ENCODE measurements around the gene HOXD13. TPM values are rescaled to one million over a fixed set of nuclear protein-coding genes. Genes with fewer than 3 reads are reported as not detected.

HOXD13 gene
- total RNA-seq, 1 donor from 2014 or later = not detected

- ATAC-seq (no peak), DNase-seq (ENCODE audit: low spot score) (no peak)
Measured at GRCh38 chr2:176130147-176130956, 37.8 kb downstream of the HOXD13 start.

GRCh38 chr2:176130957-176131847, 38.7 kb downstream of the HOXD13 start:
- DNase-seq (ENCODE audit: low spot score) (no peak), ATAC-seq (no peak)

GRCh38 chr2:176131848-176132158, 39.3 kb downstream of the HOXD13 start:
- no peak for ATAC-seq
- no peak for DNase-seq (ENCODE audit: low spot score)

GRCh38 chr2:176132205-176133171, 40.0 kb downstream of the HOXD13 start:
- DNase-seq (ENCODE audit: low spot score) (no peak), ATAC-seq (no peak)

GRCh38 chr2:176133389-176133788, 40.9 kb downstream of the HOXD13 start:
- ATAC-seq (no peak), DNase-seq (ENCODE audit: low spot score) (no peak)

GRCh38 chr2:176134035-176134434, 41.5 kb downstream of the HOXD13 start:
- no peak for ATAC-seq
- DNase-seq (ENCODE audit: low spot score) = no peak

- no peak for ATAC-seq
Measured at GRCh38 chr2:176135035-176135440, 42.5 kb downstream of the HOXD13 start.

GRCh38 chr2:176136374-176137251, 44.1 kb downstream of the HOXD13 start:
- DNase-seq (ENCODE audit: low spot score) (no peak), ATAC-seq (no peak)

More at GRCh38 chr2:176135035-176135440, 42.5 kb downstream of the HOXD13 start:
- no peak for DNase-seq (ENCODE audit: low spot score)

- ATAC-seq = no peak
Measured at GRCh38 chr2:176137252-176137580, 44.7 kb downstream of the HOXD13 start.

GRCh38 chr2:176137906-176138305, 45.4 kb downstream of the HOXD13 start:
- DNase-seq (ENCODE audit: low spot score) (peak; percentile 60), ATAC-seq (peak; percentile 62)

More at GRCh38 chr2:176137252-176137580, 44.7 kb downstream of the HOXD13 start:
- DNase-seq (ENCODE audit: low spot score) = no peak

- DNase-seq (ENCODE audit: low spot score) = no peak
- ATAC-seq = no peak
Measured at GRCh38 chr2:176138526-176138922, 46.0 kb downstream of the HOXD13 start.

- no peak for ATAC-seq
- DNase-seq (ENCODE audit: low spot score) = no peak
Measured at GRCh38 chr2:176138923-176139660, 46.6 kb downstream of the HOXD13 start.

GRCh38 chr2:176139661-176140512, 47.4 kb downstream of the HOXD13 start:
- ATAC-seq (no peak), DNase-seq (ENCODE audit: low spot score) (no peak)

GRCh38 chr2:176140513-176141317, 48.2 kb downstream of the HOXD13 start:
- DNase-seq (ENCODE audit: low spot score) (peak; percentile 66), ATAC-seq (peak; percentile 95)

GRCh38 chr2:176142281-176142680, 49.8 kb downstream of the HOXD13 start:
- DNase-seq (ENCODE audit: low spot score) (no peak), ATAC-seq (no peak)
